Measurements from ENCODE around the gene BRPF1.
"Not testable (repeated sequence)": the region's sequence is repeated elsewhere in the genome, so short reads cannot be mapped to it uniquely, and the experiment has no call there.

Gene BRPF1

GRCh38 chr3:9769426-9770275 is 38.1 kb downstream of the BRPF1 start, which contains the start of gene CAMK1:
Gene CAMK1 (minus strand): TSS chr3:9769947. CDS start chr3:9767749, 2,198 bp downstream.
- no peak for DNase-seq

DNA sequence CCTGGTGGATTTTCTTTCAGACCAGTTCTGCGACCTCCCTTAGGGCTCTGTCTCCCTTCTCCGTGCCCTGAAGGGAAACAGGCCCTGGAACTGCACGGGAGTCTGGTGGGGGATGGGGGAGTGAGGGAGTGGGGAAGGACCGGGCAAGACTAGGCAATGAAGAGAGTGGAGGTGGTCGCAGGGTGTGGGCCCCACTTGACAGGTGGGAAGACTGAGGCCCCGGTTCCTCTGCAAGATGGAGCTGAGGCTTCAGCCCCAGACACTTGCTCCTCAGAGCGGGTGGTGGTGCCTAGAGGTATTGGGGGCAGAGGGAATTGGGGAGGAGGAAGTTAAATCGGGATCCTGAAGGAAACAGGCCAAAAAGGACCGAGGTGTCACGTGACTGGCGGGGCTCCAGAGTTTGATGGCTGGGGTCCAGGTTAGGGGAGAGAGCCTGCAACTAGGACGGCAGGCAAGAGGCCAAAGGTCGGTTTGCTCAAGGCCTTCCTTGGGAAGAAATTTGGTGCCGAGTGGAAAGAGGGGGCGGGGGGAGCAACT is 38.8 kb downstream of the BRPF1 start:
- DNase-seq: no peak

DNA sequence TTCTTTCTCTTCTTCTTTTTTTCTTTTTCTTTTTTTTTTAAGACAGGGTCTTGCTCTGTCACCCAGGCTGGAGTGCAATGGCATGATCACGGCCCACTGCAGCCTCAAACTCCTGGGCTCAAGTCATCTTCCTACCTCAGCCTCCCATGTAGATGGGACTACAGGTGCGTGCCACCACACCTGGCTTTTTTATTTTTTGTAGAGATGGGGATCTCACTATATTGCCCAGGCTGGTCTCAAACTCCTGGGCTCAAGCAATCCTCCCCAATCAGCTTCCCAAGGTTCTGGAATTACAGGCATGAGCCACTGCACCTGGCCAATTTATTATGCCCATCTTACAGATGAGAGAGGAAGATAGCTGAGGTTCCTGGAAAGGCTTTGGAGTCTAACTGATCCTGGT is 39.5 kb downstream of the BRPF1 start:
- DNase-seq: not testable (repeated sequence)

DNA sequence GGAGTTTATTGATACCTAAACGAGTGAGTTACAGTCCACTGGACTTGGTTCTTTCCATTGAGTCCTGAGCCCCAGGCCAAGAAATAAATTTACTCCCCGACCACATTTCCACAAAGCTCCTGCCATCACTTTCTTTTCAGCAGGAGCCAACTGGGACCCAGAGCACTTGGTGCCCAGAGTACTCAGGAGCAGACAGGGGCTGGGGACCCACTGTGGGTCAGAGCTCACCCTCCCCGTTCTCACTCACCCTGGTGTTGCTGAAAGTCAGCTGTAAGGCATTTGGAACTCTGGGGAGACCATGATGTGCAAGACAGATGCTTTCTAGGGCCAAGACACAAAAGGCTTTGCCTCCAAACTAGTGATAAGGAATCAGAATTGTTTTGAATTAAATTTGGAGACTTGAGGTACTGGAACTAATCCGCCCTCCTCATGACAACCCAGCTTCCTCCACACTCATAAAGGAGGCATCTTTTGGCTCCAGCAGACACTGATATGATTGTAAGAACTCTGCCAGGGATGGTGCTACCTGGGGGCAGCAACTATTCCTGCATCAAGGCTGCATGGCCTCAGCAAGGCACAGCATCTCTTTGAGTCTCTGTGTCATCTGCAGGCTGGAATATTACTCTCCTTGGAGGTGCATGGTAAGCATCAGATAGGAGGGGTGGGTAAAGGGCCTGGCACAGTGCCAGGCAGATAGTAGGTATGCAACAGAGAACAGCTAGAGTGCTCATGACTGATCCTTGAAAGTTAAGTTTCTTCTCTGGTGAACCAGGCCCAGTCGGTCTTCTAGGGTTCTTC is 45.6 kb downstream of the BRPF1 start:
- no peak for DNase-seq

DNA sequence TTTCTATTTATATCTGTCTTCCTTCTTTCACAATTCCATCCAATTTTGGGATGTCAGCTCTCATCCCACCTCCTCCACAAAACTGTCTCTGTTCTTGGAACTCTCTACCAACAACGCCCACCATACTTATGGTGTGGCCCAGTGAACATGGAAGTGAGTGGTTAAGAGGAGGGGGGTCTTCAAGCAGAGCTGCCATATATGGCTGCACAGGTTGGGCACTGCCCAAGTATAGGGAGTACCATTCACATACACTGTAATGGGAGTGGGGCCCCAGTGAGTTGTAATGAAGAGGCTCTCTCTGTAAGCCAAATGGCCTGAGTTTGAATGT is 46.1 kb downstream of the BRPF1 start:
- DNase-seq: no peak

DNA sequence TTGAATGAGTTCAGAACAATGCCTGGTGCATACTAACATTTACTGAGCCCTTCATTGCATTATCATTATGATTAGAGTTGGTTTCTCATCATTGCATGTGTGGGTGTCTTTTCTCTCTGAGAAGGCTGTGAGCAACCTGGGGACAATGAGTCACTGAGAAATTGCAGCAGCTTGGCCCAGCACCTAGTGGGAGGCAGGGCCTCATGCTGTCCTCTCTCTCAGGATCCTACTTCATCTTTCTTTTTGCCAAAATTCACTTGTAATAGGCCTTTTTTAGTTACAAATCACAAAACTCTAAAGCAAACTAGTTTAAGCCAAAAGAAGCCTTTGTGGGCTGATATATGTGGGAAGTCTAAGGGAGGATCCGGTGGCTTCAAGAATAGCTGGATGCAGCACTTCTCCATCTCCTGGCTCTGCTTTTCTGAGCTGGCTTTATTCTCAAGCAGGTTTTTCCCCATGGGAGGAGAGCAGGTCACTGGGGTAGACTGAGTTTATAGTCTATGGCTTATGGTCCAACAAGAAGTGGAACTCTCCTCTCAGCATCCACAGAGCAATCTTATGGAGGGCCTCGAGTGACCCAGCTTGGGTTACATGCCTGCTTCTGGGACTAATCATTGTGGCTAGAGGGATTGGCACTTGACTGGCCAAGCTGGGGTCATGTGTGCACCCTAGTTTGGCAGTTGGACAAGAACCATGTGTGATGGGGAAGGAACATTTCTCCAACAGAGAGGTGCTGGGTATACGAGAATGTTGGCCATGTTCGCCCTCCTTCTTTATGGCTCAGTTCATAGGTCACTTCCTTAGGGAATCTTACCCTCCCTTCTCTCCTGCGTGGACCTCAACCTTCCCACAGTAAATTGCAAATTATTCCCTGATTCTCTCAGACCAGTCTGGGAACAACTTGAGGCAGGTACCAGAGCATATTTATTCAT is 46.9 kb downstream of the BRPF1 start:
- no peak for DNase-seq

DNA sequence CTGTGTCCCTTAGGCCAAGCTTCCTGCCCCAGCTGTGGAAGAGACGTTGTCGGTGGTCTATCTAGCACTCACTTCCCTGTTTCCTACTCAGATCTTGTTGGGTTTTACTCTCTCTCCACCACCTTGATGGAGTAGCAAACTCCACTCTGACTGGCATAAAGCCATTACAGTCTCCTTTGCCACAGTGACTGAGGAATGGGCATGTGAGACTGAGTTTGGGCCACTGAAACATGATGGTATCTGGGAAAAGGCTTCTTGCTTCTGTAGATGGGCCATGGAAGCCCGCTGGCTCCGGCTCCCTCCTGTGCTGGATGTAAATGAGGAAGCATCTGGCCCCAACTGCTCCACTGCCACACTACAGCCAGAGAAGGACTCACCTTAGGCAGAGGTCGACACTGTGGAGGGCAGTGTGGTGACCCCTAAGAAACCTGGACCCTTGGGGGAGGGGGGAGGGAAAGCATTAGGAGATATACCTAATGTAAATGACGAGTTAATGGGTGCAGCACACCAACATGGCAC is 47.6 kb downstream of the BRPF1 start:
- no peak for DNase-seq

- no peak for DNase-seq
Observed at GRCh38 chr3:9779721-9780457, 48.4 kb downstream of the BRPF1 start.

- no peak for DNase-seq
Observed at GRCh38 chr3:9780458-9780812, 48.9 kb downstream of the BRPF1 start.

- no peak for DNase-seq
Observed at GRCh38 chr3:9780910-9781309, 49.4 kb downstream of the BRPF1 start.

DNA sequence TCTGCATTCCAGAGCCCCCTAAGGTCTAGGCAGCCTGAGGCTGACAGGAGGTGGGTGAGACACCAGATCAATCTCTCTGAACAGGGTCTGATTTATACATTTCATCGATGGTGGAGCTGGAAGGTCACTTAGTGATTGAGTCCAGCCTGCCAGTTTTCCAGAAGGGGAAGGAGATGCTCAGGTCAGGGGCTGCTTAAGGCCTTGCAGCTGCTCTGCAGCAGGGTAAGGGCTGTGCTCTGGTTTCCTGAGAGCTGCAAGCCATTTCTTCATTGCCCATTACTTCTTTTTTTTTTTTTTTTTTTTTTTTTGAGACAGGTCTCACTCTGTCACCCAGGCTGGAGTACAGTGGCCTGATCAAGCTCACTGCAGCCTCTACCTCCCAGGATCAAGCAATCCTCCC is 50.0 kb downstream of the BRPF1 start:
- no peak for DNase-seq

DNA sequence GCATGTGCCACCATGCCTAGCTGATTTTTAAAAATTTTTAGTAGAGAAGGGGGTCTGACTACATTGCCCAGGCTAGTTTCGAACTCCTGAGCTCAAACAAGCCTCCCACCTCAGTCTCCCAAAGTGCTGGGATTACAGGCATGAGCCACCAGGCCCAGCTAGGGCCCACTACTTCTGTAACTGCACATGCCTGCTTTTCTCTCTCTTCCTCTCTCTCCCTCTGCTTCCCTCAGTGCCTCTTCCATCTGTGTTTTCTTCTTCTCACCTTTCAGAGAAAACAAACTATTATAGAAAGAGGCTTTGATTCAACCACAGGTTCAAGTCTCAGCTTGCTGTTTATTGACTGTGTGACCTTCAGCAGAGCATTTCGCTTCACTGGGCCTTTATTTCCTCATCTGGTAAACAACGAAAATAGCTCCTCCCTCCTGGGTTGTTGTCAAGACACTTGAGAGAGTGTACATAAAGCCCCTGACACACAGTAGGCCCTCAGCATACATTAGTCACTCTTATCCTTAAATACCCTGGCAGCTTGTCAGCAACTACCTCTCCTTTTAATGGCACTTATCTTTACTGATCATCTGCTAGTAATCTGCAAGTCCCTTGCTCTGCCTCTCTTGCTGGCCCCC is 50.6 kb downstream of the BRPF1 start:
- DNase-seq: no peak

- DNase-seq: no peak
Observed at GRCh38 chr3:9782770-9783169, 51.2 kb downstream of the BRPF1 start.

DNA sequence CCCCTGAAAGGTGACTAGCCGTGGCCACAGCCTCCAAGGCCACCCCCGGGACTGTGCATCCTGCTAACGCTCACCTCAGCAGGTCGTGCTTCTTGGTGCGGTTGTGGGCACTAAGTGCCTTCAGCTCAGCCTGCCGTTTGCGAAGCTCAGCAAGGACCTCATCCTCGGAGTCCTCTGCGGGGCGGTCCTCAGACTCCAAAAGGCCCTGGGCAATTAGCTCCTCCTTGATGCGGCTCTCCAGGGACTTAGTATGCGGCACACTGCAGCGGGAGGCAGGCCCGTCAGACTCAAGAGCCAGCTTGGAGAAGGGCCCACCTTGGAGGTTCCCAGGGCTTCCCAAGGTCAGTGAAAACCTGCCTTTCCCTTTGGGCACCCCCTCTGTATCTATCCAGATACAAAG is 52.4 kb downstream of the BRPF1 start:
- DNase-seq: no peak

- DNase-seq: no peak
Observed at GRCh38 chr3:9784965-9785364, 53.4 kb downstream of the BRPF1 start.

GRCh38 chr3:9785602-9786001 is 54.1 kb downstream of the BRPF1 start:
- no peak for DNase-seq

GRCh38 chr3:9786209-9786739 is 54.7 kb downstream of the BRPF1 start:
- no peak for DNase-seq

DNA sequence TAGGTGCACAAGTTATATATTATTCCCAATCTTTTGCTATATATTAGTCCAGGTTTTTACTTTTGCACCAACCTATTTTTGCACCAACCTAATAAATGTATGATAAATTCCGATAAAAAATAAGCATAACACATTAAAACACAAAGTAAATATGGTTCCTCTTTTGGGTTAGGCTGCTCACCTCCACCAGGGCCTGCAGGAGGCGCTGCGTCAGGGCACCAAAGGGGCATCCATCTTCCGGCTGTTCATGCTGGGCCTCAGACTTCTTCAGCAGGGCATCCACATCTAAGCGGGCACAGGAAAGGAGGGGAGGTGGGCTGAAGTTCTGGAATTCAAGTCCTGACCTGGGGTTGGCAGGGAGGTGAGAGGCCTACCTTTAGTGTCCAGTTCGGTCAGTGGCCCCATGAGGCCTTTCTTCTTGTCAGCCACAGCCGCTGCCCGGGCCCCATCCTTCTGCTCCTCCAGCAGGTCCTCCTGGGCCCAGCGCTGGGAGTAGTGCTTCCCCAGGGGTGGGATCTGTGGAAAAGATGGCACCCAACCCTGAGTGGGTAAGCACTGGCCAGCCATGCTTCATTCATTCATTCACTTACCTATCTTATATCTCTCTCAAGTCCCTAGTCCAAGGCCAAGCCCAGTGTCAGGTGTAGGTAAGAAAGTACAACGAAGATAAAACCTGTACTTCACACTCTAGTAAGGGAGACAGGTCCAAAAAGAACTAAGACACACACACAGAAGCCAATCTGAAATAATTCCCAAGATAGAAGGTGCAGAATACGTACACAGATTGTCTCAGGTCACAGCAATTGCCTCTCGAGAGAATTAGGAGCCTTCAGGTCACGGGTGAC is 55.5 kb downstream of the BRPF1 start:
- no peak for DNase-seq

DNA sequence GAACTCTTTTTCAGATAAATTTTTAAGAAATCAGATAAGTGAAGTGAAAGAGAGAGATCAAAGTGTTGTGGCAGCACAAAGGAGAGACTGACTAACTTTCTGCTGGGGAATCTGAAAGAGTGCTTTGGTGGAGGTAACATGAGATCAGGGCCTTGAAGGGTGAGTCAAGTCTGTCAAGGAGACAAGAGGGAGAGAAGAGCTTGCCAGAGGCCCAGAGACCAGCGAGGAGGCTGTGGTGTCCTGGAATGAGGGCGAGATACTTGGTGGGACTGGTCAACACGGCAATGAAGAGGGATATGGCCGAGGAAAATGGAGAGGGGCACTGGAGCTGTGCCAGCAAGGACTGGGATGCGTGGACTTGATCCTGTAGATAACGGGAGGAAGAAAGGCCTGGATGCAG is 56.2 kb downstream of the BRPF1 start:
- no peak for DNase-seq

DNA sequence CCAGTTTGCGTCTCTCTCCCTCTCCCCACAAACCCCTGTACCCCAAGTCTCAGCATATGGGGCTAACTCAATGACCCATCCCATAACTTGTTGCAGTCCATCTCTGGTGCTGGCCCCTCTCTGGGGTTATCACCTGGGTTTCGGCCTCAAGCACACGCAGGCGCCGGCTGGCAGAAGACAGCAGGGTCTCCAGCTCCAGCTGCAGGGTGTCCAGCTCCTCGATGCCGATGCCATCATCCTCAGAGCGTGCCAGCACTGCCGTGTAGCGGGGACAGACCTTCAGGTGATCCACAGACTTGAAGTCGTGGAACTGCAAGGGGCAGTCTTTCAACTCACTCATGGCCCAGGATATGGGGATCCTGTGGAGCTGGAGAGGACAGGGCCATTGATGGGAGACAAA is 59.6 kb downstream of the BRPF1 start:
- DNase-seq: no peak
